Neutrophil (primary cell): Measurements from ENCODE around the gene PTCD2.

Experiments
- H3K27ac ChIP-seq: fragments of 200-600 bp; sonication (generic); 2 replicates; pipeline ENCODE4 v1.5.1; 2016; ENCODE audit warnings: mild to moderate bottlenecking, moderate library complexity
- H3K27me3 ChIP-seq: fragments of 200-600 bp; sonication (generic); 2 replicates; pipeline ENCODE4 v1.6.0; 2016; ENCODE audit warnings: mild to moderate bottlenecking
- H3K36me3 ChIP-seq: fragments of 200-600 bp; sonication (generic); 2 replicates; pipeline ENCODE4 v1.5.1; 2017
- H3K4me1 ChIP-seq, 2 experiments: fragments of 200-600 bp in 1 of 2; sonication (generic) in 1 of 2; 1 replicate in 1 of 2; 2 replicates in 1 of 2; pipeline versions ENCODE4 v1.5.1 to v1.6.1; 2013 to 2016; ENCODE audit warnings: low read depth in 1 of 2, low read length in 1 of 2, mild to moderate bottlenecking in 1 of 2, moderate library complexity in 1 of 2; ENCODE audit not compliant: control insufficient read depth in 1 of 2, insufficient read depth in 1 of 2
- H3K4me3 ChIP-seq, 2 experiments: fragments of 200-600 bp in 1 of 2; sonication (generic) in 1 of 2; 1 replicate in 1 of 2; 2 replicates in 1 of 2; pipeline ENCODE4 v1.5.1; 2013 to 2016; ENCODE audit warnings: low read depth in 1 of 2, low read length in 1 of 2, mild to moderate bottlenecking in 1 of 2, moderate library complexity in 1 of 2
- H3K9me3 ChIP-seq: fragments of 200-600 bp; sonication (generic); 2 replicates; pipeline ENCODE4 v1.5.1; 2016
- CTCF ChIP-seq: fragments of 200-600 bp; sonication (generic); IDR thresholded peaks from 2 replicates; pipeline ENCODE4 v1.5.1; 2016; ENCODE audit warnings: antibody characterized with exemption

PTCD2 gene

GRCh38 chr5:72280581-72281069 lies 39.5 kb upstream of the PTCD2 start:
- Histone ChIP-seq H3K4me1 (no peaks in the 10 kb centered on the region), H3K27me3 (no peaks in the 10 kb centered on the region), H3K9me3 (no peaks in the 10 kb centered on the region), H3K27ac (no peak overlapping the region), H3K4me3 (no peak overlapping the region), H3K36me3 (no peaks in the 10 kb centered on the region)
- no peak for TF ChIP-seq CTCF

GRCh38 chr5:72281430-72281763 lies 38.8 kb upstream of the PTCD2 start:
- H3K36me3 ChIP-seq = no peaks in the 10 kb centered on the region
- no peak overlapping the region for H3K27ac ChIP-seq
- TF ChIP-seq CTCF = no peak
- H3K9me3 ChIP-seq = no peaks in the 10 kb centered on the region
- H3K27me3 ChIP-seq = no peaks in the 10 kb centered on the region
- no peak overlapping the region for H3K4me3 ChIP-seq
- no peaks in the 10 kb centered on the region for H3K4me1 ChIP-seq

- Histone ChIP-seq H3K9me3 (no peaks in the 10 kb centered on the region), H3K4me3 (no peak overlapping the region), H3K27ac (no peak overlapping the region), H3K27me3 (no peaks in the 10 kb centered on the region), H3K36me3 (no peaks in the 10 kb centered on the region), H3K4me1 (no peaks in the 10 kb centered on the region)
- TF ChIP-seq CTCF = no peak
Observed at GRCh38 chr5:72281764-72282499, 38.2 kb upstream of the PTCD2 start.

GRCh38 chr5:72282878-72283277 lies 37.3 kb upstream of the PTCD2 start:
- H3K4me1 ChIP-seq = no peaks in the 10 kb centered on the region
- no peak for TF ChIP-seq CTCF
- no peaks in the 10 kb centered on the region for H3K36me3 ChIP-seq
- H3K27ac ChIP-seq = no peak overlapping the region
- no peaks in the 10 kb centered on the region for H3K9me3 ChIP-seq
- no peaks in the 10 kb centered on the region for H3K27me3 ChIP-seq
- no peak overlapping the region for H3K4me3 ChIP-seq

- H3K4me1 ChIP-seq = no peaks in the 10 kb centered on the region
- H3K9me3 ChIP-seq = no peaks in the 10 kb centered on the region
- no peak overlapping the region for H3K27ac ChIP-seq
- H3K4me3 ChIP-seq = no peak overlapping the region
- no peaks in the 10 kb centered on the region for H3K27me3 ChIP-seq
- no peak for TF ChIP-seq CTCF
- H3K36me3 ChIP-seq = no peaks in the 10 kb centered on the region
Observed at GRCh38 chr5:72283358-72283757, 36.8 kb upstream of the PTCD2 start.
